ENCODE data around the gene RSRP1. TPM values are rescaled to one million over a fixed set of nuclear protein-coding genes. Genes with fewer than 3 reads are reported as not detected.

The RSRP1 gene
- total and polyA plus RNA-seq, 2 experiments from 2014 or later, result 91.4 to 93.7 TPM

GRCh38 chr1:25220666-25221065 is 26.6 kb downstream of the RSRP1 start (continued):
- TF ChIP-seq, protein P1, sequence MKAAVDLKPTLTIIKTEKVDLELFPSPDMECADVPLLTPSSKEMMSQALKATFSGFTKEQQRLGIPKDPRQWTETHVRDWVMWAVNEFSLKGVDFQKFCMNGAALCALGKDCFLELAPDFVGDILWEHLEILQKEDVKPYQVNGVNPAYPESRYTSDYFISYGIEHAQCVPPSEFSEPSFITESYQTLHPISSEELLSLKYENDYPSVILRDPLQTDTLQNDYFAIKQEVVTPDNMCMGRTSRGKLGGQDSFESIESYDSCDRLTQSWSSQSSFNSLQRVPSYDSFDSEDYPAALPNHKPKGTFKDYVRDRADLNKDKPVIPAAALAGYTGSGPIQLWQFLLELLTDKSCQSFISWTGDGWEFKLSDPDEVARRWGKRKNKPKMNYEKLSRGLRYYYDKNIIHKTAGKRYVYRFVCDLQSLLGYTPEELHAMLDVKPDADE (IDR thresholded peaks at IDR 0.05), result no peak
- no peak for TF ChIP-seq POLR2AphosphoS5 (IDR thresholded peaks at IDR 0.05; ENCODE audit: low read depth)
- TF ChIP-seq EZH2 (IDR thresholded peaks at IDR 0.05; ENCODE audit: low read depth, unreplicated experiment), result no peak

- no peaks in the 10 kb centered on the region for H3K4me1 ChIP-seq (ENCODE audit: insufficient read depth)
- no peak overlapping the region for H3K4me3 ChIP-seq
- H3K79me2 ChIP-seq (replicated peaks; ENCODE audit: insufficient read depth), result no peaks in the 10 kb centered on the region
- peaks cover 10% of the 10 kb centered on the region for H3K36me3 ChIP-seq (ENCODE audit: insufficient read depth)
- no peak for DNase-seq (ENCODE audit: low spot score)
- H3K9me2 ChIP-seq (ENCODE audit: insufficient read depth), result no peaks in the 10 kb centered on the region
- no peak overlapping the region for H3K4me3 Mint-ChIP-seq
- peaks cover 2% of the 10 kb centered on the region for H3K27me3 Mint-ChIP-seq (ENCODE audit: insufficient read depth, low read depth, poor library complexity)
- H3F3A ChIP-seq (replicated peaks; ENCODE audit: low read depth), result no peaks in the 10 kb centered on the region
- peaks cover 29% of the 10 kb centered on the region for H3K36me3 Mint-ChIP-seq (ENCODE audit: low read depth)
- H3K4me2 ChIP-seq, result no peak overlapping the region
- no peak overlapping the region for H2AFZ ChIP-seq
- H3K27me3 ChIP-seq (ENCODE audit: insufficient read depth), result no peaks in the 10 kb centered on the region
- ATAC-seq, result no peak
- H4K20me1 ChIP-seq (replicated peaks; ENCODE audit: insufficient read depth), result no peaks in the 10 kb centered on the region
- no peak overlapping the region for H3K27ac Mint-ChIP-seq
- H3K4me1 Mint-ChIP-seq, result no peaks in the 10 kb centered on the region
- H3K27ac ChIP-seq (ENCODE audit: low read depth), result no peak overlapping the region
- no peaks in the 10 kb centered on the region for H3K9me3 Mint-ChIP-seq
- no peak for TF ChIP-seq STAT1 (IDR thresholded peaks at IDR 0.05; ENCODE audit: unreplicated experiment)
- TF ChIP-seq, protein P2, sequence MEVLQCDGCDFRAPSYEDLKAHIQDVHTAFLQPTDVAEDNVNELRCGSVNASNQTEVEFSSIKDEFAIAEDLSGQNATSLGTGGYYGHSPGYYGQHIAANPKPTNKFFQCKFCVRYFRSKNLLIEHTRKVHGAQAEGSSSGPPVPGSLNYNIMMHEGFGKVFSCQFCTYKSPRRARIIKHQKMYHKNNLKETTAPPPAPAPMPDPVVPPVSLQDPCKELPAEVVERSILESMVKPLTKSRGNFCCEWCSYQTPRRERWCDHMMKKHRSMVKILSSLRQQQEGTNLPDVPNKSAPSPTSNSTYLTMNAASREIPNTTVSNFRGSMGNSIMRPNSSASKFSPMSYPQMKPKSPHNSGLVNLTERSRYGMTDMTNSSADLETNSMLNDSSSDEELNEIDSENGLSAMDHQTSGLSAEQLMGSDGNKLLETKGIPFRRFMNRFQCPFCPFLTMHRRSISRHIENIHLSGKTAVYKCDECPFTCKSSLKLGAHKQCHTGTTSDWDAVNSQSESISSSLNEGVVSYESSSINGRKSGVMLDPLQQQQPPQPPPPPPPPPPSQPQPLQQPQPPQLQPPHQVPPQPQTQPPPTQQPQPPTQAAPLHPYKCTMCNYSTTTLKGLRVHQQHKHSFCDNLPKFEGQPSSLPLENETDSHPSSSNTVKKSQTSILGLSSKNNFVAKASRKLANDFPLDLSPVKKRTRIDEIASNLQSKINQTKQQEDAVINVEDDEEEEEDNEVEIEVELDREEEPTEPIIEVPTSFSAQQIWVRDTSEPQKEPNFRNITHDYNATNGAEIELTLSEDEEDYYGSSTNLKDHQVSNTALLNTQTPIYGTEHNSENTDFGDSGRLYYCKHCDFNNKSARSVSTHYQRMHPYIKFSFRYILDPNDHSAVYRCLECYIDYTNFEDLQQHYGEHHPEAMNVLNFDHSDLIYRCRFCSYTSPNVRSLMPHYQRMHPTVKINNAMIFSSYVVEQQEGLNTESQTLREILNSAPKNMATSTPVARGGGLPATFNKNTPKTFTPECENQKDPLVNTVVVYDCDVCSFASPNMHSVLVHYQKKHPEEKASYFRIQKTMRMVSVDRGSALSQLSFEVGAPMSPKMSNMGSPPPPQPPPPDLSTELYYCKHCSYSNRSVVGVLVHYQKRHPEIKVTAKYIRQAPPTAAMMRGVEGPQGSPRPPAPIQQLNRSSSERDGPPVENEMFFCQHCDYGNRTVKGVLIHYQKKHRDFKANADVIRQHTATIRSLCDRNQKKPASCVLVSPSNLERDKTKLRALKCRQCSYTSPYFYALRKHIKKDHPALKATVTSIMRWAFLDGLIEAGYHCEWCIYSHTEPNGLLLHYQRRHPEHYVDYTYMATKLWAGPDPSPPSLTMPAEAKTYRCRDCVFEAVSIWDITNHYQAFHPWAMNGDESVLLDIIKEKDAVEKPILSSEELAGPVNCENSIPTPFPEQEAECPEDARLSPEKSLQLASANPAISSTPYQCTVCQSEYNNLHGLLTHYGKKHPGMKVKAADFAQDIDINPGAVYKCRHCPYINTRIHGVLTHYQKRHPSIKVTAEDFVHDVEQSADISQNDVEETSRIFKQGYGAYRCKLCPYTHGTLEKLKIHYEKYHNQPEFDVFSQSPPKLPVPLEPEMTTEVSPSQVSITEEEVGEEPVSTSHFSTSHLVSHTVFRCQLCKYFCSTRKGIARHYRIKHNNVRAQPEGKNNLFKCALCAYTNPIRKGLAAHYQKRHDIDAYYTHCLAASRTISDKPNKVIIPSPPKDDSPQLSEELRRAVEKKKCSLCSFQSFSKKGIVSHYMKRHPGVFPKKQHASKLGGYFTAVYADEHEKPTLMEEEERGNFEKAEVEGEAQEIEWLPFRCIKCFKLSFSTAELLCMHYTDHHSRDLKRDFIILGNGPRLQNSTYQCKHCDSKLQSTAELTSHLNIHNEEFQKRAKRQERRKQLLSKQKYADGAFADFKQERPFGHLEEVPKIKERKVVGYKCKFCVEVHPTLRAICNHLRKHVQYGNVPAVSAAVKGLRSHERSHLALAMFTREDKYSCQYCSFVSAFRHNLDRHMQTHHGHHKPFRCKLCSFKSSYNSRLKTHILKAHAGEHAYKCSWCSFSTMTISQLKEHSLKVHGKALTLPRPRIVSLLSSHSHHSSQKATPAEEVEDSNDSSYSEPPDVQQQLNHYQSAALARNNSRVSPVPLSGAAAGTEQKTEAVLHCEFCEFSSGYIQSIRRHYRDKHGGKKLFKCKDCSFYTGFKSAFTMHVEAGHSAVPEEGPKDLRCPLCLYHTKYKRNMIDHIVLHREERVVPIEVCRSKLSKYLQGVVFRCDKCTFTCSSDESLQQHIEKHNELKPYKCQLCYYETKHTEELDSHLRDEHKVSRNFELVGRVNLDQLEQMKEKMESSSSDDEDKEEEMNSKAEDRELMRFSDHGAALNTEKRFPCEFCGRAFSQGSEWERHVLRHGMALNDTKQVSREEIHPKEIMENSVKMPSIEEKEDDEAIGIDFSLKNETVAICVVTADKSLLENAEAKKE (CRISPR knock-in tag; IDR thresholded peaks at IDR 0.05), result no peak
- TF ChIP-seq, protein P3, sequence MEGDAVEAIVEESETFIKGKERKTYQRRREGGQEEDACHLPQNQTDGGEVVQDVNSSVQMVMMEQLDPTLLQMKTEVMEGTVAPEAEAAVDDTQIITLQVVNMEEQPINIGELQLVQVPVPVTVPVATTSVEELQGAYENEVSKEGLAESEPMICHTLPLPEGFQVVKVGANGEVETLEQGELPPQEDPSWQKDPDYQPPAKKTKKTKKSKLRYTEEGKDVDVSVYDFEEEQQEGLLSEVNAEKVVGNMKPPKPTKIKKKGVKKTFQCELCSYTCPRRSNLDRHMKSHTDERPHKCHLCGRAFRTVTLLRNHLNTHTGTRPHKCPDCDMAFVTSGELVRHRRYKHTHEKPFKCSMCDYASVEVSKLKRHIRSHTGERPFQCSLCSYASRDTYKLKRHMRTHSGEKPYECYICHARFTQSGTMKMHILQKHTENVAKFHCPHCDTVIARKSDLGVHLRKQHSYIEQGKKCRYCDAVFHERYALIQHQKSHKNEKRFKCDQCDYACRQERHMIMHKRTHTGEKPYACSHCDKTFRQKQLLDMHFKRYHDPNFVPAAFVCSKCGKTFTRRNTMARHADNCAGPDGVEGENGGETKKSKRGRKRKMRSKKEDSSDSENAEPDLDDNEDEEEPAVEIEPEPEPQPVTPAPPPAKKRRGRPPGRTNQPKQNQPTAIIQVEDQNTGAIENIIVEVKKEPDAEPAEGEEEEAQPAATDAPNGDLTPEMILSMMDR (conservative IDR thresholded peaks at IDR 0.05; ENCODE audit: low read depth in 2 of 2), result no peak
- no peak for TF ChIP-seq EZH2 (IDR thresholded peaks at IDR 0.05; ENCODE audit: low read depth, unreplicated experiment)
- TF ChIP-seq NANOG (IDR thresholded peaks at IDR 0.05; ENCODE audit: borderline replicate concordance), result no peak
- no peak for TF ChIP-seq CREB1 (CRISPR knock-in tag; IDR thresholded peaks at IDR 0.05; ENCODE audit: low read depth)
- TF ChIP-seq REST (IDR thresholded peaks at IDR 0.05; ENCODE audit: unreplicated experiment), result no peak
- TF ChIP-seq POLR2AphosphoS5 (IDR thresholded peaks at IDR 0.05; ENCODE audit: low read depth), result no peak
- no peak for TF ChIP-seq ZNF114 (CRISPR knock-in tag; IDR thresholded peaks at IDR 0.05)
- TF ChIP-seq ZNF331 (CRISPR knock-in tag; IDR thresholded peaks at IDR 0.05; ENCODE audit: low read depth), result no peak
- TF ChIP-seq JUNB (IDR thresholded peaks at IDR 0.05; ENCODE audit: unreplicated experiment), result no peak
These were observed 27.5 kb downstream of the RSRP1 start for GRCh38 chr1:25219661-25220251.
